DND-41 (cell line): Measurements from ENCODE around the gene SOCS7.

Experiments used
- ATAC-seq: fragments of 200-7000 bp; cut with Tn5 transposase; 3 replicates; pipeline ENCODE4 v1.9.1; 2021; ENCODE audit warnings: low read depth; ENCODE audit not compliant: insufficient read depth
- DNase-seq: peaks from one replicate; pipeline ENCODE4 v3.0.0-alpha.2; 2020
- H2AFZ ChIP-seq: 2 replicates; pipeline ENCODE4 v1.6.0; 2012; ENCODE audit warnings: low read depth, low read length
- H3K27ac ChIP-seq: 2 replicates; pipeline ENCODE4 v1.5.1; 2012; ENCODE audit warnings: low read length, inconsistent platforms
- H3K27me3 ChIP-seq: fragments of 200-600 bp; sonication (generic); 2 replicates; pipeline ENCODE4 v1.6.0; 2012; ENCODE audit warnings: low read length, mild to moderate bottlenecking, inconsistent platforms; ENCODE audit not compliant: insufficient read depth, poor library complexity
- H3K36me3 ChIP-seq: 2 replicates; pipeline ENCODE4 v1.5.1; 2012; ENCODE audit warnings: low read length, inconsistent platforms; ENCODE audit not compliant: insufficient read depth
- H3K4me1 ChIP-seq: 2 replicates; pipeline ENCODE4 v1.5.1; 2012; ENCODE audit warnings: mild to moderate bottlenecking, low read length; ENCODE audit not compliant: insufficient read depth
- H3K4me2 ChIP-seq: 2 replicates; pipeline ENCODE4 v1.6.0; 2012; ENCODE audit warnings: mild to moderate bottlenecking, moderate library complexity, low read length, inconsistent platforms; ENCODE audit not compliant: insufficient read depth
- H3K4me3 ChIP-seq, 2 experiments: fragments of 200-600 bp in 1 of 2; shearing (Covaris generic) in 1 of 2; 2 replicates each; pipeline ENCODE4 v1.5.1; 2012 to 2016; ENCODE audit warnings: inconsistent platforms in 2 of 2, low read length in 2 of 2, mild to moderate bottlenecking in 2 of 2, low read depth in 1 of 2, moderate library complexity in 1 of 2
- H3K79me2 ChIP-seq: 2 replicates; pipeline ENCODE4 v1.6.0; 2012; ENCODE audit warnings: low read length, inconsistent platforms; ENCODE audit not compliant: insufficient read depth
- H3K9ac ChIP-seq: 2 replicates; pipeline ENCODE4 v1.6.0; 2012; ENCODE audit warnings: low read depth, mild to moderate bottlenecking, inconsistent platforms, low read length, moderate library complexity
- H3K9me3 ChIP-seq: 2 replicates; pipeline ENCODE4 v1.5.1; 2012; ENCODE audit warnings: low read length, moderate library complexity, mild to moderate bottlenecking, inconsistent platforms; ENCODE audit not compliant: insufficient read depth, severe bottlenecking
- H4K20me1 ChIP-seq: 2 replicates; pipeline ENCODE4 v1.6.0; 2012; ENCODE audit warnings: low read length; ENCODE audit not compliant: insufficient read depth
- EZH2 ChIP-seq: IDR thresholded peaks from 3 replicates; pipeline ENCODE4 v1.6.1; 2012; ENCODE audit warnings: borderline replicate concordance, low read depth, mild to moderate bottlenecking, moderate library complexity, low read length, inconsistent platforms; ENCODE audit not compliant: severe bottlenecking
- TF ChIP-seq, protein P1 (sequence below): IDR thresholded peaks from 2 replicates; pipeline ENCODE4 v1.5.1; 2012; ENCODE audit warnings: borderline replicate concordance, low read length, moderate library complexity, mild to moderate bottlenecking; ENCODE audit not compliant: poor library complexity, severe bottlenecking; ENCODE audit errors: extremely low read depth

Gene SOCS7

DNA sequence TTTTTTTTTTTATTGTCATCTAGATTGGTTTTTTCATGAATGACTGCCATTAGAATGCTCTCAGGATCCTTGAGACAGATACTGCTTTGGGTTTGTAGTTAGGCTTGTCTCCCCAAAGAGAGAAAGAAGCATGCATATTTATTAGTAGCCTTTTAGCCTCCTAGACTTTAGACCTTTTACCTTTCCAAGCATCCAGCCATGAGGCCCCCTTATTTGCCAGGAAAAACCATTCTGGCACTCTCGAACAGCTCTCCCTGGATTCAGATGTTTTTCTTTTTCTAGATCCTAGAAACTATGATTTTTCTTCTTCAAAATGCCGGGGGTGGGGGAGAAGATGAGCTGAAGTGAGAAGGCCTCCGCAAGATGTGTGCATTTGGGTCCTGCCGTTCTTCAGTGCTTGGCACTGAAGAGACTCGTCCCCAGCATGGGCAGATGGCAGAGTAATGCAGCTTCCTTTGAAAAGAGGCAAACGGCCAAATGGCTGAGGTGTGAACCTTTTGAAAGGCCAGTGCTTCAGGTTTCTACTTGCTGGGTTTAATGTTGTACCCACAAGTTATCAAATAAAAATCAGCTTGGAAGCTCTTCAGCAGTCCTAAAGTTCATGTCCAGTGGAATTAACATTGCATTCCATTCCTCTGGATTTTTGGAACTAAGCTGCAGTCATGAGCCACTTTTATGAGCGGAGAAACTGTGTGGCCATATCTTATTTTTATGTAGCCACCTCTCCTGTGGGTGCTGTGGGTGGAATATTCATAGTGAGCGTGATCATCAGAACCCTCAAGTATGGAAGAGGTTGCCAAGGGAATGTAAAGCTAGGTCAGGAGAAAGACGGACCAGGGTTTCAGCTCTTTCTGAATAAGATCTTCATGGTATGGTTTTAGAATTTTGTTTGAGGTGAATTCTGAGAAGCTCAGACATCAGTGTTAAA, 7.2 kb downstream of the SOCS7 start:
- Histone ChIP-seq H3K4me2 (peak overlapping the region; percentile 13; the same call in 1 of the 2 replicates), H3K27me3 (no peaks in the 10 kb centered on the region), H3K9me3 (no peaks in the 10 kb centered on the region), H3K9ac (no peak overlapping the region), H4K20me1 (peaks cover 41% of the 10 kb centered on the region; the same call in 1 of the 2 replicates), H3K4me1 (peaks cover 34% of the 10 kb centered on the region), H2AFZ (no peak overlapping the region), H3K27ac (no peak overlapping the region), H3K36me3 (peaks cover 29% of the 10 kb centered on the region), H3K4me3 (no peak overlapping the region), H3K79me2 (peaks cover 79% of the 10 kb centered on the region)
- ATAC-seq: no peak
- TF ChIP-seq EZH2: no peak
- TF ChIP-seq, protein P1, sequence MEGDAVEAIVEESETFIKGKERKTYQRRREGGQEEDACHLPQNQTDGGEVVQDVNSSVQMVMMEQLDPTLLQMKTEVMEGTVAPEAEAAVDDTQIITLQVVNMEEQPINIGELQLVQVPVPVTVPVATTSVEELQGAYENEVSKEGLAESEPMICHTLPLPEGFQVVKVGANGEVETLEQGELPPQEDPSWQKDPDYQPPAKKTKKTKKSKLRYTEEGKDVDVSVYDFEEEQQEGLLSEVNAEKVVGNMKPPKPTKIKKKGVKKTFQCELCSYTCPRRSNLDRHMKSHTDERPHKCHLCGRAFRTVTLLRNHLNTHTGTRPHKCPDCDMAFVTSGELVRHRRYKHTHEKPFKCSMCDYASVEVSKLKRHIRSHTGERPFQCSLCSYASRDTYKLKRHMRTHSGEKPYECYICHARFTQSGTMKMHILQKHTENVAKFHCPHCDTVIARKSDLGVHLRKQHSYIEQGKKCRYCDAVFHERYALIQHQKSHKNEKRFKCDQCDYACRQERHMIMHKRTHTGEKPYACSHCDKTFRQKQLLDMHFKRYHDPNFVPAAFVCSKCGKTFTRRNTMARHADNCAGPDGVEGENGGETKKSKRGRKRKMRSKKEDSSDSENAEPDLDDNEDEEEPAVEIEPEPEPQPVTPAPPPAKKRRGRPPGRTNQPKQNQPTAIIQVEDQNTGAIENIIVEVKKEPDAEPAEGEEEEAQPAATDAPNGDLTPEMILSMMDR: no peak
- DNase-seq: no peak

DNA sequence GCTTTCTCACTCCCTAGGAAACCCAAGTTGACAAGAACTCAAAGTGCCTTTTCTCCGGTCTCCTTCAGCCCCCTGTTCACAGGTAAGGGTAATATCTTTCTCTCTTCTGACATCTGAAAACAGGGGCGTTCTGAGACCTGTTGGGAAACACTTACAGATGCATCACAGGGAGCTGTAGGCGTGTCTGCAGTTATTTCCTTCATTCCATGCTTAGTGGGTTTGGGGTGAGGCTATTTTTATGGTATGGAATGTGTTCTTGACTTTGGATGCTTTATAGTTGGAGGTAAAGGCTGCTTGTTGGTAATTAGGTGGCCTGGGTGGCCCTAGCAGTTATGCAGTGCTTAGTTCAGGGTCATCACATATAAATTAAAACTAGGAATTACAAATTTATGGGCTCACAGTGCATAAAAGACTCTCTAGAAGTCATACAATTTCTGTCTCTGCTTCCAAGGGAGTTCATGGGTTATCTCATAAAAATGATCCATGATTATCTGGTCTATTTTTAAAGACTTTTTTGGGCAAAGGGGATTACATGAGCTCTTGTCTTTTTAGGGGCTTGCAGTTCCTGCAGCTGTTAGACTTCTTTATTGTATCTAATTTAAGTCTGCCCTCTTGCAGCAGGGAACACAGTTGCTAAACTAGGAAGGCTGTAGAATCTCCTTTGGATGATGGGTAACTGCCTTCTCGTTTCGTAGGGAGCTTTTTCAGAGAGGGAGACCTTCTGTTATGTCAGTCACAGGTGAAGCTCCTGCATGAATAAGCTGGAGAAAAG, 10.2 kb downstream of the SOCS7 start:
- TF ChIP-seq, protein P1: no peak
- TF ChIP-seq EZH2: no peak
- H3K9ac ChIP-seq: no peak overlapping the region
- no peak overlapping the region for H3K4me3 ChIP-seq
- no peaks in the 10 kb centered on the region for H3K9me3 ChIP-seq
- DNase-seq: no peak
- ATAC-seq: no peak
- peaks cover 56% of the 10 kb centered on the region for H3K79me2 ChIP-seq
- H3K4me1 ChIP-seq: peaks cover 4% of the 10 kb centered on the region; the same call in 1 of the 2 replicates
- peaks cover 45% of the 10 kb centered on the region for H3K36me3 ChIP-seq
- H4K20me1 ChIP-seq: peaks cover 24% of the 10 kb centered on the region; the same call in 1 of the 2 replicates
- H3K27ac ChIP-seq: no peak overlapping the region
- no peak overlapping the region for H3K4me2 ChIP-seq
- no peak overlapping the region for H2AFZ ChIP-seq
- H3K27me3 ChIP-seq: no peaks in the 10 kb centered on the region

GRCh38 chr17:38363016-38363415, 11.4 kb downstream of the SOCS7 start:
- DNase-seq (no peak), ATAC-seq (no peak)
- H2AFZ ChIP-seq: no peak overlapping the region
- H3K4me3 ChIP-seq: no peak overlapping the region
- H3K79me2 ChIP-seq: peaks cover 45% of the 10 kb centered on the region
- H3K4me2 ChIP-seq: no peak overlapping the region
- H4K20me1 ChIP-seq: peaks cover 14% of the 10 kb centered on the region; the same call in 1 of the 2 replicates
- no peaks in the 10 kb centered on the region for H3K27me3 ChIP-seq
- H3K9ac ChIP-seq: no peak overlapping the region
- no peak overlapping the region for H3K27ac ChIP-seq
- no peaks in the 10 kb centered on the region for H3K9me3 ChIP-seq
- peaks cover 52% of the 10 kb centered on the region for H3K36me3 ChIP-seq
- TF ChIP-seq, protein P1: no peak
- no peak for TF ChIP-seq EZH2
- H3K4me1 ChIP-seq: no peaks in the 10 kb centered on the region
